Measurements from ENCODE around the gene EYS.

EYS gene

DNA sequence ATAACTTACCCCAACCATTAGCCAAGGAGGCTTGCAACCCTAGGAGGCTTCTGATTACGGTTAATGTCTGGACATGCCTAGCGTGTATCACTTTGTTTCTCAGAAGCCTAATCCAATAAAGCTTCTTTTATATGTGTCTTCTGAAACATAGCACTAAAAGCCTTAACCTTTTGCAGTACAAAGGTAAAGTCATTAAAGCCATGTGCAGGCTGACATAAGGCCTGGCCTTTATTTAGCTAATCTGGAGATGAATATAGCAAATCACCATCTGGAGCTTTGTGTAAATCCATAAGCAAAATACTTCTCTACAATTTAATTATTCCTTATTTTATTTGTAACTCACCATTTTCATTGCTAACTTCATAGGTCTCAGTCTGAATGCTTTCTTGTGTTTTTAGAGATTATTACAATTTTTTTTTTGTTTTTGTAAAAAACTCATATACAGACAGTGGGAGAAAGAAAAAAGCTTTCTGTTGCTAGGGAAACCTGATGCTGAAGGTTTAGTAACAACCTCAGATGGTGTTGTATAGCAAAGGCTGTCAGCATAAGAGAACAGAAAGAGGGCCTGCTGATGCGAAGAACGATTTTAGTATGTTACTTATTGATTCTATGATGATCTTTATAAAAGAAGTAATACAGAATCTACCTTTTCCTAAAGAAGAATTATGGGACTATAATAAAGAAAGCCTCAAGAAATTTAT is at the start of gene EYS:
Gene EYS, minus strand, starts transcription at position 101 of the 701 bp plus-strand sequence. CDS start 211,816 bp downstream, outside the sequence.
- no peak for DNase-seq (ENCODE audit: low read depth in 2 of 3, low spot score in 2 of 3)

DNA sequence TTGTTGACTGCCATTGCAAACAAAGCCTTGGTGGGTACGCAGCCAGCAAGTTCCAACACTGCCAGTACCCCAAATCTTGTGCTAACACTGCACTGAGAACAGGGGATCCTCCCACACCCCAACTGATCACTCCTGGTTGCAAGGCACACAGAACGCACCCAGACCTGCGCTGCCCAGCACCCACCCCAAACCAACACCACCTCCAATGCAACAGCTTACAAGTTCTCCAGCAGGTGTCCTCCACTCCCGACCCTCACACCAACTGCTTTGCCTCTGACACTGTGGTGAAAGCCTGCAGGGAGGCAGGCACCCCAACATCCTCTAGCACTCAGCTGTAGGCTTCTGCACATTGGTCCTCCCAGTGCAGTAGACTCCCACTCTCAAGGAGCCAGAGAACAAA is 39.3 kb upstream of the EYS start:
- DNase-seq (ENCODE audit: low read depth in 2 of 3, low spot score in 2 of 3), result no peak

DNA sequence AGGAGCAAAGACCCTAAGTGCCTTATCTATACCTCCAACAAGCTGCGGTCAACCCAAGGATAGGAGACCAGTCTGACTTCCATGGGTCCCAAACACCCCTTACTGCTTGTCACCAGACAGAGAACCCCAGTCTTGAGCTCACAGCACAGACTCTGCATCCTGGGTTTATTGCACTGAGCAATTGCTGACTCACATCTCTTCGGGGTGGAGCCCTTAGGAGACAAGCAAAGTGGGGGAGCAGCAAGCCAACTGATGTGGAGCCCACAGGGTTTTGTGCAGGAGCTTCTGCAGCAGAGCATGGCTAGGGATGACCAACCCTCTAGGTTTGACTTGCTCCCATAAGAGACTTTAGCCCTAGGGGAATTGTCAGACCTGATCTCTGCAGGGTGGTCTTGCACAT is 38.6 kb upstream of the EYS start:
- no peak for DNase-seq (ENCODE audit: low read depth in 2 of 3, low spot score in 2 of 3)

DNA sequence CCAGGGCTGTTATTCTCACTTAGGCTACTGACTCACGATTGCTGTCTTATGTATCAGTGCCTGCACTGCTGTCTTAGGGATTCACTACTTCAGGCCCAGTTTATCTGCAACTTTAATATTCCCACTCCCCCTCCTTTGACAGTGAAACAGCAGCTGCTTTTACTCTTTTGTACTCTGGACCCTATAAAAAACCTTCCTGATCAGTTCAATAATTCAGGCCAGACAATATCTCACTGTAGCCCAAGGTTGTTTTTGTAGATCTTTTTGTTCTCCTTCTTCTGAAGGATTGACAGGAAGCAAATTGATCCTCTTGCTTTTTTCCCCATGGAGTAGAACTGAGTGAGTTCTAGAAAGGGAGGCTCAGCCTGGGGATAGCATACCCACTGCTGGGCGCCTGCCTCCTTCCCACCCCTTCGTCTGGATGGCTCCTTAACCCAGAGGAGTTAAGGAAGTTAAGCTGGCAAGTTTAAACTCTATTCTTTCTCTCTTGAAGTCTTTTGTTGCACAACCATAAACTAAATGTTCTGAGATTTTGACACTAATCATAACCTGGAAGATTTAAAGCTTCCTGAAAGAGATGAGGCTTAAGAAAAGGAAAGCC is 22.0 kb upstream of the EYS start:
- DNase-seq (ENCODE audit: low read depth in 2 of 3, low spot score in 2 of 3), result no peak

DNA sequence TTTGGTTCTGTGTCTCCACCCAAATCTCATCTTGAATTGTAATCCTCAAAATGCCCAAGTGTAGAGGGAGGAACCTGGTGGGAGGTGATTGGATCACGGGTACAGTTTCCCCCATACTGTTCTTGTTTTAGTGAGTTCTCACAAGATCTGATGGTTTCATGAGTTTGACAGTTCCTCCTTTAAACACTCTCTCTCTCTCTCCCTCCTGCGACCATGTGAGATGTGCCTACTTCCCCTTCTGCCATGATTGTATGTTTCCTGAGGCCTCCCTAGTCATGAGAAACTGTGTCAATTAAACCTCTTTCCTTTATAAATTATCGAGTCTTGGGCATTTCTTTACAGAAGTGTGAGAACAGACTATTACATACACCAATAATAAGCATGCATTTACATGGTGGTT is 12.1 kb upstream of the EYS start:
- no peak for DNase-seq (ENCODE audit: low read depth in 2 of 3, low spot score in 2 of 3)

DNA sequence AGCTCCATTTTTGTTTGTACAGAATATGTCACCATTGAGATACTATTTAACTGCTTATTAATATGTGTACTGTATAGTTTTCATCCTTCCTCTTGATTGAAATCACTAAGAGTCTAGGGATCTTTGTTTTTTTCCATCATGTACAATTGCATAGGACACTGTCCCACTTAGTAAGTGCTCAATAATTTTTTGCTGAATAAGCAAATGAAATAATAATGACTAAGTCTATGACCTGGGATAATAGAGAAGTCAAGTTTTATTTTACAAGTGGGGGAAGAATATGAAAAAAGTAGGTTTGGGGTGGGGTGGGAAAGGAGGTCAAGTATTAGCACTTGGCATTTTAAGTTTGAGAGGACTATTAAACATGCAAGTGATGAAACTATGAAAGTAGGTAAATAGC is 4.5 kb upstream of the EYS start:
- DNase-seq (ENCODE audit: low read depth in 2 of 3, low spot score in 2 of 3), result no peak

DNA sequence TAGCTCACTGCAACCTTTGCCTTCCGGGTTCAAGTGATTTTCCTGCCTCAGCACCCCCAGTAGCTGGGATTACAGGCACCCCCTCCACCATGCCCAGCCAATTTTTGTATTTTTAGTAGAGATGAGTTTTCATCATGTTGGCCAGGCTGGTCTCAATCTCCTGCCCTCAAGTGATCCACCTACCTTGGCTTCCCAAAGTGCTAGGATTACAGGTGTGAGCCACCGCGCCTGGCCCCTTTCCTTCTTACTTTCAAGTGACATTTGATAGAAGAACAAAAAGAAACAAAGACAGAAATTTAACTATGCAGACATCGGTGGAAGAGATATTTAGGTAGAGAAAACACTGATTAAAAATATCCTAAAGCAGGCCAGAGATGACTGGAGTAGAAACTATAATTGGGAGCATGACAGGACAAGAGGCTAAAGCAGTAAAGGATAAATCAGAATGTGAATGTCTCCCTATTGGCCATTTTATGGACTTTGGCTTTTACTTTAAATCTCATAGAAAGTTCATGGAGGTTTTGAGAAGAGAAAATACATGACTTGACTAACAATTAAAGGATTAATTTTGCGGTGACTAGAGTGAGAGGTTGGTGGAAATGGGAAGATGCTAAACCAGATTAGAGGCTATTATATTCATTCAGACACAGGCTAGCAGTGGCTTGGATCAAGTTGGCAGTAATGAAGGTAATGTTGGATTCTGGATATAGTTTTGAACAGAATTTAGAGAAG is 2.2 kb upstream of the EYS start:
- DNase-seq (ENCODE audit: low read depth in 2 of 3, low spot score in 2 of 3), result no peak

DNA sequence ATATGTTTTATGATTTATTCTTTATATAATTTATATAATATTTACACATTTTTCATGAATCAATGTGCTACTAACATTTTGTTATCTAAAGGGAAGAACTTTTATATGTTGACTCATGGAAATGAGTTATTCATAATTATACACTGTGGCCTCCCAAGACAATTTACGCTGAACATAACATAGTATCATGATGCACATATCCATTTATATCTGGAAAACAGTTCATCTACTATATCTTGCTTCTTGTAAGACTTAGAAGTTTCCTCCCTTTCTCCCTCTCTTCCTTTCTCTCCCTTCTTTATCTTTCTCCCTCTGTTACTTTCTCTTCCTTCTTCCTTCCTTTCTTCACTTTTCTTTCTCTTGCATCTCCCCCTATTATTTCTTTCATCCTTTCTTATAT is 1.1 kb upstream of the EYS start:
- no peak for DNase-seq (ENCODE audit: low read depth in 2 of 3, low spot score in 2 of 3)

DNA sequence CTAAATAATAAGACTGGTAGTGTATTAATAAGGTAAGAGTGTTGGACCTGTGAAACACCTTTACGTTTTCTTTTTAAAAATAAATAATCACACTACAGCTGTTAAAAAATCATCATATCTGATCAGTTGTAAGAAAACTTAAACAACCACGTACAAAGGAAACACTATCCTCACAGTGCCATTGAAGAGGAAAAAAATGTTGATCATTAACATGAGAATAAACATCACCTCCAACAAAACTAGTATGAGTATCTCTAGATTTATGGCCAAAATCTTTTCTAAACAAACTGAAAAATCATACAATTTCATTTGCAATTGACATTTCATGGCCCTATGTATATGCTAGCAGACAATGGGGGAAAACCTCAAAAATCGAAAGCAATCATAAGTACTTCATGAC is 590 bp downstream of the EYS start:
- no peak for DNase-seq (ENCODE audit: low read depth in 2 of 3, low spot score in 2 of 3)

DNA sequence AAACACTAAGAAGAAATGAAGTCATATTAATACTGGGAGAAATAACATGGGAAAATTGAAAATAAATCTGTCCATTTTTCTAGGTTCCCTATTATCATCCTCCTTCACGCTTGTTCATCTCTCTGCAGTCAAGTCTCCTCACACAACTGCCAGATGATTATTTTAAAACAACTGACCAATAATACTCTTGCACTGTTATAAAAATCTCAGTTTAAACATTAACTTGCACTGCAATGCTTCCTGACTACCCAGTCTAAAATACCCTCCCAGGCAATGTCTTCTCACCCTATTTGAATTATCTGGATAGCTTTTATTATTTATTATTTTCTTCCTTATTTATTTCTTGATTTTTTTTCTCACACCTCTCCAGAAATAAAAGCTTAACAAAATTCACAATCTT is 5.7 kb downstream of the EYS start:
- DNase-seq (ENCODE audit: low read depth in 2 of 3, low spot score in 2 of 3), result no peak

DNA sequence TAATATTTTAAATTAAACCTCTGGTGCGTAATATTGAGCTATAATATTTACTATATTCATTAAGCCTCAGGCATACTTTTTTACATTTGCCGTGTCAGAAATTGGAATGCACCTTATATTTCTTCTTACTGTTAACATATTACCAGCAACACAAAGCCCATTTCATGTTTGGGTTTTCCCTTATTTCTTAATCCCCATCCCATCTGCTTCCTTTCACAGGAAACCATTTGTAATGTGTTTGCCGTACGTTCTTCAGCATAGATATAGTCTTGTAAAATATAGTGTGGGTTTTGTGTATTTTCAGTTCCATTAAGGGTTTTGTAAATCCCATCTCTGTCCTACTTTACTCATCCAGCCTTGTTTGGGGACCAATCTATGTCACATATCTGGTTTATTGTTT is 6.5 kb downstream of the EYS start:
- no peak for DNase-seq (ENCODE audit: low read depth in 2 of 3, low spot score in 2 of 3)

DNA sequence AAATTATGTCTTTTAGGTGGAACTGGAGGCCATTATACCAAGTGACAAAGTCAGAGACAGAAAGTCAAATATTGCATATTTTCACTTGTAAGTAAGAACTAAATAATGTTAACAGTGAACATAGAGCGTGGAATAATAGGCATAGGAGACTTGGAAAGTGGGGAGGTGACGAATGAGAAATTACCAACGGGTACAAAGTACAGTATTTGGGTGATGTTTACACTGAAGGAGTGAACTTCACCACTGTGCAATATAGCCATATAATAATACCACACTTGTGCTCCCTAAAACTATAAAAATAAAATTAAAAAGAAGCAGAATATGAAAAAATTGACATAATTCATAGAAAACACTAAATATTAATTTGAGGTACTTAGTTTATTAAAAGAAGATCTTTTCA is 14.9 kb downstream of the EYS start:
- no peak for DNase-seq (ENCODE audit: low read depth in 2 of 3, low spot score in 2 of 3)

DNA sequence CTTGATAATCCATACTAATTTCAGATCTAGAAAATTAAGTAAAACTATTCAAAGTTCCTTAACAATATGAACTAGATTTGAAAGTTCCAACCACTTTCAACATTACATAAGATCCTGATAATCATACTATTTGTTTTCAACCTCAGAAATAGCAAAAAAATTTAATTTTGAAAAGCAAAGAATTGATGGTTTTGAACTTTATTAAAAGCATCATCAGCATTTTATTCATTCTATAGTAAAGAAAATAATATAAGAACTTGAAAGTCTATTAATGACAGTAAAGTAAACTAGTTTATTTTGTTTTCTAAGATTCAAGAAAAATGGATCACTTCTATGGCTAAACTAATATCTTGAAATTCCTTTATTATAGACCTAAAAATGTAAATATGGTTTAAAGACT is 26.8 kb downstream of the EYS start:
- DNase-seq (ENCODE audit: low read depth in 2 of 3, low spot score in 2 of 3), result no peak

DNA sequence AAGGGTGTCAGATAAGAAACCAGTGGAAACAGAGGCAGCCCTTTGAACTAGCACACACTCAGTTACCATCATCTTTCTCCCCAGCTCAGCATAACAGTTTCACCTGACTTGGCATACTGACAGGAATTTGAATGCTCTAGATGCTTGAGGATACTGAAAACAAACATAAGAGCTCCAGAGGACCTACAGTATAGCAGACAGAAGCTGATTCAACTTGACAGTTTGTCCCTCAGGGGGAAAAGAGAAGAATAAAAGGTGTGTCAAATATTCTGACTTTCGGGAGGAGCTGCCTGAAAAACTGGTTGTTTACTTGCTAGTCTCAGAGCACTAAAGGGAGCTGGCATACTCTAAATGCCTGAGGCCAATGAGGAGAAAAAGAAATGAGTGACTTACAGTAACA is 35.1 kb downstream of the EYS start:
- DNase-seq (ENCODE audit: low read depth in 2 of 3, low spot score in 2 of 3), result no peak

DNA sequence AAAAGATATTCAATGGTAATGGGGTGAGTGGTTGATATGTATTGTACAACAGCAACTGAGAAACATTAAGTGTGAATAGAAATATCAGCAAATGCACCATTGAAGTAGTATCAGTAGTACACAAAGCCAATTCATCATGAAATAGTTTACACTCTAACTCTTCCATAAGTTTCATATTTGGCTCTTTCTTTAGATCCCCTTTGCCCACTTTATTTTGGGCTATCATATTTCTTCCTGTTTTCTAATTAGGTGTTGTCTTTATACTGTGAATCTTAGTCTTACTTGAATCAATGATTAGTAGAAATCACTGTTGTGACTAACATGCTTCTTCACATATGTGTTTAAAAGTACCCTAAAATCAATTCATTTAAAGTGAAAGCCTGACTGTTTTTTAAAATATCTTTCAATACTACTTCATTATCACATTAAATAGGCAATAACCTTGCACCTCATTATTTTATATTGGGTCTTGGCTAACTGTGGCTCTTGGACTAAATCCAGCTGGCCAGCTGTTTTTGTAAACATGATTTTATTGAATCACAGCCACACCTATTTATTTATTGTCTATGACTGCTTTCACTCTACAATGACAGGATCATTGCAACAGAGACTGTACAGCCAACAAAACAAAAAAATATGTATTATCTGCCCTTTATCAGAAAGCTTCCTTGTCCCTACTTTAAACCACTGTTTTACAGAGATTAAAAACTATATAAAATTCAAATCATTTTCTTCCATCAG is 38.9 kb downstream of the EYS start:
- DNase-seq (ENCODE audit: low read depth in 2 of 3, low spot score in 2 of 3), result no peak

DNA sequence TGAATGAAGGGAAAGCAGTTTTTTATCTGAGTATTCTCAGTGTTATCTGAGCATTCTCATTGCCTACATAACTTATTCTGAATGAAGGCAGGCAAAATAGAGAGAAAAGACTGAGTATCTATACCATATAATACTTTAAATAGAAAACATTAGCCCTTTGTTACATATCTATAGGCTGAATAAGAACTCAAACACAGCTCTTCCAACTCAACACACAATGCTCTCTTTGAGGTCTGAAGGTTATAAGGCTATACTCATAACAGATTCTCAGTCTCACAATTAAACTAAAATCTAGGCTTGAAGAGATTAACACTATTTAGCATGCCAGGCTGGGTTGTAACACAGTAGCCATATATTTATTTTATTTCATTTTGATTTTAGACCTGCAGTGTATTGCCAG is 56.9 kb downstream of the EYS start:
- no peak for DNase-seq (ENCODE audit: low read depth in 2 of 3, low spot score in 2 of 3)

DNA sequence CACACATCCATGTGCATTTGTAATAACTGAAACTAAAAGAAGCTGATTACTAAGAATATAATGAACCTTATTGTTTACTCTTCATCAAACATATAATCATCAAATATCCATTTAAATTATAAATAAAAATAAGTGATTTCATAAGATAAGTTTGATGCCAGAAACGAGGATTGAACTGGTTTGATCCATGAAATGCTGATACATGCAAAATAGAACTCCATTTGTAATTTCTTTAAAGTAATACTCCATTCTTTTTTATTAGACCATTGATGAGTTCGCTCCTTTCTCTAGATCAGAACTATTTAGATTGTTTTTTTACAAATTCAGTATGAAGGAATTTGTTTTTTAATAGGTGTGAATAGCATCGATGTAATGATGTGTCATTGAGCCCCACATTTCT is 57.6 kb downstream of the EYS start:
- DNase-seq (ENCODE audit: low read depth in 2 of 3, low spot score in 2 of 3), result no peak

DNA sequence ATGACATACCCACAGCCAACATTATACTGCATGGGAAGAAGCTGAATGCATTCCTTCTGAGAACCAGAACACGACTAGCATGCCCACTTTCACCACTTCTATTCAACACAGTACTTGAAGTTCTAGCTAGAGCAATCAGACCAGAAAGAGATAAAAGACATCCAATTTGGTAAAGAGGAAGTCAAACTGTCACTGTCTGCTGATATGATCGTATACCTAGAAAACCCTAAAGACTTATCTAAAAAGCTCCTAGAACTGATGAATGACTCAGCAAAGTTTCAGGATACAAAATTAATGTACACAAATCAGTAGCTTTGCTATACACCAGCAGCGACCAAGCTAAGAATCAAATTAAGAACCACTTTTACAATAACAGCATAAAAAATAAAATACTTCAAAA is 60.5 kb downstream of the EYS start:
- DNase-seq (ENCODE audit: low read depth in 2 of 3, low spot score in 2 of 3), result no peak

DNA sequence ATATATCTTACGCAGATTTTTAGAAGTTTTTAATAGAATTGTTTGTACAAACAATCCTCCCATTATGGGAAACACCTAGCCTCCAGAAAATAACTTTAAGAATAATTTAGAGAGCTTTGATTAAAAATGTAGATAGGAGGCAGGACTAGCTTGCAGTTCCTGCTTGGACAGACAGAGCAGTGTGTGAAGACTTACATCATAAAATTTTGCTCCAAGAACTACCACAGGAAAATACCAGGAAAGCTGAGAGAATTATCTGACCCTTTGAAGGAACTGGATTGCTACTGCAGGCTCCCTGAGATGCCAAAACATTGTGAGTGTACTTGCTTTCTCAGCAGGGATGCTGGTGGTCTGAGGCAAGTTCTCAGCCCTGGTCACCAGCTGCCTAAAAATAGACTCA is 64.2 kb downstream of the EYS start:
- DNase-seq (ENCODE audit: low read depth in 2 of 3, low spot score in 2 of 3), result no peak

DNA sequence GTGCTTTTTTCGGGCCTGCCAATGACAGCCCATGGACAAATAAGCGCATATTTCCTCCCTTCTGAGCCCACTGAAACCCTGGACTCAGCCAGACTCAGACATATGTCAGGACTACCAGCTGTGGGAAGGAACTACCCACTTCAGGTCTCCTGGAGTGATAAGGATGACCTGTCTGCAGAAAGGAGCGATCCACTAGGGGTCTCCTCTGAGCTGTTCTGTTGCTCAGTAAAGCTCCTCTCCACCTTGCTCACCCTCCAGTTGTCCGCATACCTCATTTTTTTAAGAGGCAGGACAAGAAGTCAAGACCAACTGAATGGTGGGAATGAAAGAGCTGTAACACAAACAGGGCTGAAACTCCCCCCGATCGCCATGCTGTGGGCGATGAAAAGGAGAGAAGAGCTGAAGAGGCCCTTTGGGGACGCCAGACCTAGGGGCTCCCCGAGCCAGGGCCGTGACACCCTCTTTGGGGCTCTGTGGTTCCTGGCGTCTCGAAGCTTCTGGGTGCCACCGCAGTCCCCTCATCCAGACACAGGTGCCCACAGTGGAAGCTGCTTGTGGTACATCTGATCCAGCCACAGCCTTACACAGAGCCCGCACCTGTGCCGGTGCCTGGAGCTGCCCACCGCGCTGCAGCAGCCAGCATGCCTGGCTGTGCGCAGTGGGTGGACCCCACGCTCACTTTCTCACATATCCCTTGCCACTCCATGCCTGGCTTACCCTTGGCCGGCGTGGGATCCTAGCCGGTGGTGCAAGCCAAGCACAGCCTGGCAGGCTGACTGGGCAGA is 68.8 kb downstream of the EYS start:
- DNase-seq (ENCODE audit: low read depth in 2 of 3, low spot score in 2 of 3), result no peak

Data from activated CD8-positive, alpha-beta memory T cell treated with anti-CD3 and anti-CD28 coated beads for 48 hours (primary cell).